ENCODE measurements around the gene AGPAT3.

AGPAT3 gene

DNA sequence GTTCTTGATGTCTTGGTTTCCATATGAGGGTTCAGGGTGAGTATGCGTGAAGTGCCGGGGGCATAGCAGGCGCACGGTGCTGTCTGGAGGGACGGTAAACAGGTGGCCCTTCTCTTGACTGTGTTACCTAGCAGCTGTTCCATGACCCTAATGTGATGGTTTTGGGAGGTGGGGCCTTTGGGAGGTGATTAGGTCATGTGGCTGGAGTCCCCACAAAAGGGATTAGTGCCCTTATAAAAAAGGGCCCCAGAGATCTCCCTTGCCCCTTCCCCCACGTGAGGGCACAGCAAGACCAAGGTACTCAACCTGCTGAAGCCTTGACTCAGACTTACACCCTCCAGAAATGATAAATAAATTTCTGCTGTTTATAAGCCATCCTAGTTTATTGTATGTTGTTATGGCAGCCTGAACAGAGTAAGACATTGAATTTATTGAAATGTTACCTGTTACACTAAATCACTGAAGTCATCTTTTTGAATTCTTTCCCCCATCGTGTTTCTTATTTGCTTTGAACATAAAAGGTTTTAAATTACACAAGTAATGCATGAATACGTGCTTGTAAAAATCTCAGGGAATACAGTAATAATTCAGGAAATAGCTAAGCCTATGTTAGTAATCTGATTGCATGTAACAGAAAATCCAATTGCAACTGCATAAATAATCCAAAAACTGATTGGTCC, 162.7 kb downstream of the AGPAT3 start:
- no peak for DNase-seq (ENCODE audit: low read depth)

- no peak for DNase-seq (ENCODE audit: low read depth)
Observed at GRCh38 chr21:44028287-44028659, 163.2 kb downstream of the AGPAT3 start.

DNA sequence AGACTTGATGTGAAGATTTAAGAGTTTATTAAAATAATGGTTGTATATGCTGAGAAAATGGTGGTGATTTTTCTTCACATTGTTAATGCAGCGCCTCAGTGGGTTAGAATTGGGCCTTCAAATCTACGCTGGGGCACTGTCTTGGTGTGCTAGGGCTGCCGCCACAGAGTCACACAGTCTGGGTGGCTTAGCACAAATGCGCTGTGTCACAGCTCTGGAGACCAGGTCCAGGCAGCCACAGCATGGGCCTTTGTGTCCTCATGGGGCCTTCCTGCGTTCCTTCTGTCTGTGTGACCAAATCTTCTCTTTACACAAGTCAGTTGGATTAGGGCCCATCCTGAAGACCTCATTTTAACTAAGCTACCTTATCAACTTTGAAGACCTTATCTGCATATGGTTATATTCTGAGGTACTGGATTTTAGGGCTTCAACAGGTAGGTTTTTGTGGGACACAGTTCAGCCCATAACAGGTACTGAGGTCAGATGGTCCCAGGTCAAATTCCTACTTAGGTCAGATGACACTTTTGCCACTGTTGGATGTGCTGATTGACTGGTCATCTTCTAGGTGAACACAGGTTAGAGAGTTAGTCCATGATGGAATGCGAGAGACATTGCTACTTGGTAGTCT, 164.6 kb downstream of the AGPAT3 start:
- no peak for DNase-seq (ENCODE audit: low read depth)

- no peak for DNase-seq (ENCODE audit: low read depth)
Observed at GRCh38 chr21:44035244-44035643, 170.2 kb downstream of the AGPAT3 start.
